Endothelial cell of umbilical vein (primary cell): ENCODE results near the gene SFRP2. TPM values are rescaled to one million over a fixed set of nuclear protein-coding genes. Genes with fewer than 3 reads are reported as not detected.

ENCODE experiments used
- BruUV-seq: library from RNA; stranded (reverse); fragments of 400-500 nt; replicated peaks from 2 replicates; lab custom pipeline; 2021; lab: Mats Ljungman, UMichigan
- CTCF ChIA-PET: fragments of 300-600, 350-600 bp; sonication (Branson Sonifier 250); formaldehyde crosslinking; loops from one replicate; lab custom pipeline; 2021; ENCODE audit warnings: antibody characterized with exemption, inconsistent platforms; lab: Charles Lee
- POLR2A ChIA-PET: fragments of 300-600, 350-600 bp; sonication (Branson Sonifier 250); formaldehyde crosslinking; loops from one replicate; lab custom pipeline; 2021; ENCODE audit warnings: antibody characterized with exemption, inconsistent platforms; lab: Charles Lee
- DNase-seq: peaks from one replicate; pipeline ENCODE4 v3.0.0-alpha.2; 2011; ENCODE audit warnings: low read depth, low spot score
- FAIRE-seq: peaks from 2 replicates; lab custom pipeline; 2011; peaks lifted over from hg19 to GRCh38; lab: Jason Lieb, UNC
- H2AFZ ChIP-seq: 2 replicates; pipeline ENCODE4 v1.6.0; 2012; ENCODE audit warnings: low read depth, low read length, control low read depth, inconsistent platforms
- H3K27ac ChIP-seq: 2 replicates; pipeline ENCODE4 v1.5.1; 2011; ENCODE audit warnings: low read depth, mild to moderate bottlenecking, control low read depth, low read length, moderate library complexity; ENCODE audit not compliant: insufficient read depth
- H3K27me3 ChIP-seq, 2 experiments: 2 replicates each; pipeline versions ENCODE4 v1.6.0 to v1.6.1; 2011; ENCODE audit warnings: low read length in 2 of 2, mixed read lengths in 1 of 2; ENCODE audit not compliant: control insufficient read depth in 2 of 2, insufficient read depth in 2 of 2
- H3K36me3 ChIP-seq, 2 experiments: 2 replicates in 1 of 2; 3 replicates in 1 of 2; pipeline ENCODE4 v1.5.1; 2011; ENCODE audit warnings: low read length in 2 of 2, mild to moderate bottlenecking in 1 of 2, moderate library complexity in 1 of 2; ENCODE audit not compliant: control insufficient read depth in 2 of 2, insufficient read depth in 2 of 2; ENCODE audit errors: extremely low read depth in 1 of 2
- H3K4me1 ChIP-seq: 3 replicates; pipeline ENCODE4 v1.5.1; 2011; ENCODE audit warnings: mild to moderate bottlenecking, low read length; ENCODE audit not compliant: control insufficient read depth, insufficient read depth; ENCODE audit errors: extremely low read depth
- H3K4me2 ChIP-seq: 2 replicates; pipeline ENCODE4 v1.6.1; 2011; ENCODE audit warnings: low read length, control low read depth, mixed read lengths; ENCODE audit not compliant: insufficient read depth
- H3K4me3 ChIP-seq, 3 experiments: fragments of 200-600 bp in 1 of 3; sonication (generic), shearing (Covaris generic) in 1 of 3; replicated peaks in 1 of 3; 2 replicates each; pipeline ENCODE4 v1.5.1; 2011 to 2016; ENCODE audit warnings: control low read depth in 3 of 3, low read length in 3 of 3, mild to moderate bottlenecking in 2 of 3, inconsistent platforms in 1 of 3, low read depth in 1 of 3, moderate library complexity in 1 of 3; ENCODE audit not compliant: insufficient read depth in 1 of 3
- H3K79me2 ChIP-seq: 2 replicates; pipeline ENCODE4 v1.6.0; 2012; ENCODE audit warnings: low read length, inconsistent platforms; ENCODE audit not compliant: control insufficient read depth, insufficient read depth
- H3K9ac ChIP-seq: replicated peaks from 2 replicates; pipeline ENCODE3; 2011; ENCODE audit warnings: low read length, control low read depth; ENCODE audit not compliant: insufficient read depth; ENCODE audit errors: extremely low read depth
- H3K9me1 ChIP-seq: replicated peaks from 3 replicates; pipeline ENCODE4 v1.6.0; 2011; ENCODE audit warnings: mild to moderate bottlenecking, low read length; ENCODE audit not compliant: control insufficient read depth, insufficient read depth; ENCODE audit errors: extremely low read depth
- H3K9me3 ChIP-seq: replicated peaks from 2 replicates; pipeline ENCODE4 v1.5.1; 2012; ENCODE audit warnings: low read length, inconsistent platforms; ENCODE audit not compliant: control insufficient read depth, insufficient read depth
- H4K20me1 ChIP-seq: replicated peaks from 2 replicates; pipeline ENCODE3; 2011; ENCODE audit warnings: mild to moderate bottlenecking, low read length; ENCODE audit not compliant: control insufficient read depth, insufficient read depth; ENCODE audit errors: extremely low read depth
- EZH2 ChIP-seq: IDR thresholded peaks from 2 replicates; pipeline ENCODE4 v1.6.1; 2012; ENCODE audit warnings: borderline replicate concordance, low read depth, mild to moderate bottlenecking, moderate library complexity, low read length, inconsistent platforms; ENCODE audit not compliant: severe bottlenecking
- FOS ChIP-seq: IDR thresholded peaks from 2 replicates; pipeline ENCODE4 v1.6.1; 2011; ENCODE audit warnings: mild to moderate bottlenecking, low read length, moderate library complexity, borderline replicate concordance; ENCODE audit not compliant: insufficient read depth
- GATA2 ChIP-seq: IDR thresholded peaks from 2 replicates; pipeline ENCODE4 v1.7.0; 2011; ENCODE audit warnings: low read depth, mild to moderate bottlenecking, moderate library complexity, mixed read lengths, low read length; ENCODE audit not compliant: insufficient read length, insufficient read depth
- JUN ChIP-seq: IDR thresholded peaks from 2 replicates; pipeline ENCODE4 v1.6.1; 2011; ENCODE audit warnings: borderline replicate concordance, low read depth; ENCODE audit not compliant: insufficient read length, insufficient read depth
- MYC ChIP-seq: IDR thresholded peaks from one replicate; pipeline ENCODE4 v1.6.1; 2011; ENCODE audit warnings: mild to moderate bottlenecking, low read depth, low read length
- POLR2A ChIP-seq: IDR thresholded peaks from 2 replicates; pipeline ENCODE4 v1.6.1; 2012; ENCODE audit warnings: low read depth, mild to moderate bottlenecking, control low read depth, low read length
- POLR2AphosphoS5 ChIP-seq: IDR thresholded peaks from 2 replicates; pipeline ENCODE4 v1.6.1; 2012; ENCODE audit warnings: low read depth, mild to moderate bottlenecking, control low read depth, low read length, moderate library complexity; ENCODE audit not compliant: insufficient read depth
- dilution Hi-C: fragments of 300-500 bp; cut with MboI; formaldehyde crosslinking; loops from one replicate; pipeline ENCODE4 v1.15.0; 2019; ENCODE audit warnings: low sequenced_read_pairs; ENCODE audit not compliant: extremely low pct_ligation_motif_present
- intact Hi-C: fragments of 100-400 bp; cut with micrococcal nuclease; formaldehyde crosslinking; loops from one replicate; pipeline ENCODE4 v1.10.0; 2022
- polyA plus RNA-seq, 4 experiments: library from polyadenylated mRNA; depleted of rRNA in 3 of 4; stranded (reverse) in 3 of 4; unstranded in 1 of 4; fragments of >200 nt; gene quantifications; 2 replicates each; pipeline versions ENCODE4 v1.2.1 to v1.2.3, GENCODE V29; 2011 to 2012; ENCODE audit warnings: missing spikeins in 1 of 4
- total RNA-seq: library from RNA; stranded (reverse); gene quantifications from 2 replicates; pipeline ENCODE4 v1.2.3, GENCODE V29; 2021
- TF ChIP-seq, protein P1 (sequence below), 2 donors: IDR thresholded peaks; 1 replicate in 1 of 2; 2 replicates in 1 of 2; pipeline ENCODE4 v1.5.1; 2011; ENCODE audit warnings: low read length in 2 of 2, mild to moderate bottlenecking in 2 of 2, moderate library complexity in 2 of 2, control low read depth in 1 of 2, inconsistent platforms in 1 of 2, low read depth in 1 of 2; ENCODE audit not compliant: insufficient read depth in 1 of 2; ENCODE audit errors: extremely low read depth in 1 of 2
- TF ChIP-seq, protein P2 (sequence below): IDR thresholded peaks from 2 replicates; pipeline ENCODE4 v1.6.1; 2011; ENCODE audit not compliant: insufficient read depth, insufficient read length

Gene SFRP2
- total and polyA plus RNA-seq, 2 donors (not counting 3 experiments of a cell fraction or from before 2014, with no cell fraction given): 0.04 TPM; not detected in 1

DNA sequence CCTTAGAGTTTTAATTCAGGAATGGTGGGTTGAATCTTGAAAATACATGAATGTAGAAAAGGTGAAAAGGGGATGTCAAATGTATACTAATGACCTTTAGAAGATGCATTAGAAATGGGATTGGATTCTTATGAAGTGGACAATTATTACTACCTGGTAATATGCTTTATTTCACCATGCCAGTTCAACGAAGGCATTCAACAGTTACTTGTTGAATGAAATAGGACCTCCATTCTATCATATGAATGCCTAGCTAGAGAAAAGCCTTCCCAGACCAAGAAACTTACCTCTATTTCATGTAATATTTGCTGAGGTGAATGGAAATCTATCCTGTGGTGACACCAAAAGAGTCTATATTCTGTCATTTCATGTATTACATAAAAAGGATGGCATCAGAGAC, 34.6 kb upstream of the SFRP2 start:
- Histone ChIP-seq H3K9me1 (no peaks in the 10 kb centered on the region), H4K20me1 (no peaks in the 10 kb centered on the region), H3K9ac (no peak overlapping the region), H3K4me3 (no peak overlapping the region), H3K27me3 (no peaks in the 10 kb centered on the region), H2AFZ (no peak overlapping the region), H3K36me3 (no peaks in the 10 kb centered on the region), H3K9me3 (no peaks in the 10 kb centered on the region), H3K27ac (no peak overlapping the region), H3K4me2 (no peak overlapping the region), H3K79me2 (no peaks in the 10 kb centered on the region), H3K4me1 (no peaks in the 10 kb centered on the region)
- ChIA-PET CTCF (no interaction called here), POLR2A (no interaction called here)
- TF ChIP-seq POLR2A (no peak), EZH2 (no peak), FOS (no peak), POLR2AphosphoS5 (no peak), JUN (no peak), MYC (no peak), GATA2 (no peak)
- TF ChIP-seq, protein P1, sequence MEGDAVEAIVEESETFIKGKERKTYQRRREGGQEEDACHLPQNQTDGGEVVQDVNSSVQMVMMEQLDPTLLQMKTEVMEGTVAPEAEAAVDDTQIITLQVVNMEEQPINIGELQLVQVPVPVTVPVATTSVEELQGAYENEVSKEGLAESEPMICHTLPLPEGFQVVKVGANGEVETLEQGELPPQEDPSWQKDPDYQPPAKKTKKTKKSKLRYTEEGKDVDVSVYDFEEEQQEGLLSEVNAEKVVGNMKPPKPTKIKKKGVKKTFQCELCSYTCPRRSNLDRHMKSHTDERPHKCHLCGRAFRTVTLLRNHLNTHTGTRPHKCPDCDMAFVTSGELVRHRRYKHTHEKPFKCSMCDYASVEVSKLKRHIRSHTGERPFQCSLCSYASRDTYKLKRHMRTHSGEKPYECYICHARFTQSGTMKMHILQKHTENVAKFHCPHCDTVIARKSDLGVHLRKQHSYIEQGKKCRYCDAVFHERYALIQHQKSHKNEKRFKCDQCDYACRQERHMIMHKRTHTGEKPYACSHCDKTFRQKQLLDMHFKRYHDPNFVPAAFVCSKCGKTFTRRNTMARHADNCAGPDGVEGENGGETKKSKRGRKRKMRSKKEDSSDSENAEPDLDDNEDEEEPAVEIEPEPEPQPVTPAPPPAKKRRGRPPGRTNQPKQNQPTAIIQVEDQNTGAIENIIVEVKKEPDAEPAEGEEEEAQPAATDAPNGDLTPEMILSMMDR (IDR thresholded peaks at IDR 0.05; ENCODE audit: extremely low read depth in 1 of 2, insufficient read depth in 1 of 2, low read depth in 1 of 2, low read length in 2 of 2): no peak
- TF ChIP-seq, protein P2, sequence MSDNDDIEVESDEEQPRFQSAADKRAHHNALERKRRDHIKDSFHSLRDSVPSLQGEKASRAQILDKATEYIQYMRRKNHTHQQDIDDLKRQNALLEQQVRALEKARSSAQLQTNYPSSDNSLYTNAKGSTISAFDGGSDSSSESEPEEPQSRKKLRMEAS: no peak
- no TSS peak for BruUV-seq
- intact Hi-C loops: no loop called here
- no peak for FAIRE-seq
- no peak for DNase-seq
- dilution Hi-C loops: no loop called here
